HG02759 (cell line): ENCODE results near the gene B4GALT3.

Experiments
- ATAC-seq: cut with Tn5 transposase; IDR thresholded peaks from one replicate; pipeline ENCODE4 v1.9.1; 2021; ENCODE audit warnings: mild to moderate bottlenecking, moderate library complexity; ENCODE audit not compliant: unreplicated experiment

The B4GALT3 gene

DNA sequence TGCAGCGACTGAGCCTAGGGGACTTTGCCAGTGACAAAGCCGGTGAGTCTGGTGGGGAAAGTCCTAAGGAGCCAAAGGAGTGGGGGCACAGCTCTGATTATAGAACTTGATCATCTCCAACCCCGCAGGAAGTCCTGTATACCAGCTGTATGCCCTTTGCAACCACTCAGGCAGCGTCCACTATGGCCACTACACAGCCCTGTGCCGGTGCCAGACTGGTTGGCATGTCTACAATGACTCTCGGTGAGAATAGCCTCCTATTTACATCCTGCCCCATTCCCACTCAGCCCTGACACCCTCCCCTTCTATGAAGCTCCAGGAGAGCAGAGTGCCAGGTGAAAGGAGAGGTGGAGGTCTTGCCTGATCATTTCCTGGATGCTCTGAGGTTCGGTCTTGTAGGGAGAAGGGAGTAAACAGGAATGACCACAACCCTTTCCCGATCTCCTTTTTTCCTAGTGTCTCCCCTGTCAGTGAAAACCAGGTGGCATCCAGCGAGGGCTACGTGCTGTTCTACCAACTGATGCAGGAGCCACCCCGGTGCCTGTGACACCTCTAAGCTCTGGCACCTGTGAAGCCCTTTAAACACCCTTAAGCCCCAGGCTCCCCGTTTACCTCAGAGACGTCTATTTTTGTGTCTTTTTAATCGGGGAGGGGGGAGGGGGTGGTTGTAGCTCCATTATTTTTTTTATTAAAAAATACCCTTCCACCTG lies 12.3 kb downstream of the B4GALT3 start:
- no peak for ATAC-seq

DNA sequence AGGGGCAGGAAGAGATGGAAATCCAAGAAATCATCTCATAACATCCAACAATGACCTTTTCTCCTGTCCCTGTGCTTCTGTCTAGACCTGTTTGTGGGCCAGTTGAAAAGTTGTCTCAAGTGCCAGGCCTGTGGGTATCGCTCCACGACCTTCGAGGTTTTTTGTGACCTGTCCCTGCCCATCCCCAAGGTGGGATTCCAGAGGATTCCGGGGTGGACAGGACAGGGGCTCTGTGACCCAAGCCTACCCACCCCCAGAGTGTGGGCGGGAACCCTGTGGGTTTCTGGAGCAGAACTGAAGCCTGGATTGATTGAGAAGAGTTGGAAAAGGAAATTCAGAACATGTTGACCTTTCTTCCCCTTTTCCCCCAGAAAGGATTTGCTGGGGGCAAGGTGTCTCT lies 13.5 kb downstream of the B4GALT3 start:
- ATAC-seq = no peak

DNA sequence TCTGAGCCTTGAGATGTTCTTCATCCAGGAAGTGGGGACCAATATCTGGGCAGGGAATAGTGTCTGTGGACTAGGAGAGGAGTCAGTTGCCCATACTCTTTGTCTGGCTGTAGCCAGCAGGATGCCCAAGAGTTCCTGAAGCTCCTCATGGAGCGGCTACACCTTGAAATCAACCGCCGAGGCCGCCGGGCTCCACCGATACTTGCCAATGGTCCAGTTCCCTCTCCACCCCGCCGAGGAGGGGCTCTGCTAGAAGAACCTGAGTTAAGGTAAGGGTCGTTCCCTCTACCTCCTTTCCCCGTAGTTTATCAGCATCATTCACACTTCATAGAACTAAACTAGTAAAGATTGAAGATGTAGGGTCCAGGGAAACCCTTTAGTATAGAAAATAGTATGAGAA lies 14.5 kb downstream of the B4GALT3 start:
- no peak for ATAC-seq

DNA sequence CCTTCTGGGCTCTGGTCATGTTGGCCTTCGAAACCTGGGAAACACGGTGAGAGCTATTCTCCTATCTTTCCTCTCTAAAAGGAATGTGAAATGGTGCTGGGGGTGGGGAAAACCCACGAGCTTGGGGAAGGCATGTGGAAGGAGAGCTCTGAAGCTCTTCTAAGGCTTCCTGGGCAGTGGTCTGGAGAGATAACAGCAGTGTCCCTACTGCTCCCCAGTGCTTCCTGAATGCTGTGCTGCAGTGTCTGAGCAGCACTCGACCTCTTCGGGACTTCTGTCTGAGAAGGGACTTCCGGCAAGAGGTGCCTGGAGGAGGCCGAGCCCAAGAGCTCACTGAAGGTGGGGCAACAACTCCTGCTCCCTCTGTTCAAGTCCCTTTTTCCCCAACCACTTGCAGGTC lies 15.3 kb downstream of the B4GALT3 start:
- ATAC-seq = no peak

DNA sequence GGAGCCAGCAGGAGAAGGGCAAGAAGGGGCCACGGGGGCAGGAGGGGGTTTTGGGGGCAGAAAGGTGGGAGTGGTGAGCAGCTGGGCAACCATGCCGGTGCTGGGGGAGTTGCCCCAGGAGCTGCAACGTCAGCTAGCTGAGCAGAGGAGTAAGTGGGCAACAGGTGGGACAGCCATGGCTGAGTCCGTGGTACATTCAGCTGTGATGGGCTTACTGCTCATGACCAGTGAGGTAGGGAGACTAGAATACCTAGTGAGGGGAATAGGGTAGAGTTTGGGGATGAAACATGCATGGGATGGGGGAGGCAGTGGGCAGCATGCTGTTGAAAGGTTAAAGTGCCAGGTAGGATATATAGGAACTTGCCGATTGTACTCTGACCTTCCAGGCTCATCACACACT lies 15.7 kb downstream of the B4GALT3 start:
- ATAC-seq = no peak

DNA sequence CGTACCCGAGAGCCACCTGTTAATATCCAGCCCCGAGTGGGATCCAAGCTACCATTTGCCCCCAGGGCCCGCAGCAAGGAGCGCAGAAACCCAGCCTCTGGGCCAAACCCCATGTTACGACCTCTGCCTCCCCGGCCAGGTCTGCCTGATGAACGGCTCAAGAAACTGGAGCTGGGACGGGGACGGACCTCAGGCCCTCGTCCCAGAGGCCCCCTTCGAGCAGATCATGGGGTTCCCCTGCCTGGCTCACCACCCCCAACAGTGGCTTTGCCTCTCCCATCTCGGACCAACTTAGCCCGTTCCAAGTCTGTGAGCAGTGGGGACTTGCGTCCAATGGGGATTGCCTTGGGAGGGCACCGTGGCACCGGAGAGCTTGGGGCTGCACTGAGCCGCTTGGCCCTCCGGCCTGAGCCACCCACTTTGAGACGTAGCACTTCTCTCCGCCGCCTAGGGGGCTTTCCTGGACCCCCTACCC lies 16.6 kb downstream of the B4GALT3 start:
- no peak for ATAC-seq

DNA sequence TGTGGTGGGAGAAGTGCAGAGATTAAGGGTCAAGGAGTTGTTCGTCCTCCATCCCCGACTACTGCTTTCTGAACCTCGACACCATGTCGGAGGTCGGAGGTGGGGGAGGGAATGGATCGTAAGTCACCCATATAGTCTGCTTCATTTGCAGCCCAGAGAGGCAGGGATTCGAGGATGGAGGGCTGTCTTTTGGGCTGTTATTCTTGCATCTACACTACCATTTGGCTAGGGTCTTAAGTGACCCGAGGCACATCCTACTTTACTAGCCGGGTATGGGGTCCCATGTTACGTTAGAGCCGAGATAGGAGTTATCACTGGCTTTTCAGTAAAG lies 17.4 kb downstream of the B4GALT3 start:
- no peak for ATAC-seq

DNA sequence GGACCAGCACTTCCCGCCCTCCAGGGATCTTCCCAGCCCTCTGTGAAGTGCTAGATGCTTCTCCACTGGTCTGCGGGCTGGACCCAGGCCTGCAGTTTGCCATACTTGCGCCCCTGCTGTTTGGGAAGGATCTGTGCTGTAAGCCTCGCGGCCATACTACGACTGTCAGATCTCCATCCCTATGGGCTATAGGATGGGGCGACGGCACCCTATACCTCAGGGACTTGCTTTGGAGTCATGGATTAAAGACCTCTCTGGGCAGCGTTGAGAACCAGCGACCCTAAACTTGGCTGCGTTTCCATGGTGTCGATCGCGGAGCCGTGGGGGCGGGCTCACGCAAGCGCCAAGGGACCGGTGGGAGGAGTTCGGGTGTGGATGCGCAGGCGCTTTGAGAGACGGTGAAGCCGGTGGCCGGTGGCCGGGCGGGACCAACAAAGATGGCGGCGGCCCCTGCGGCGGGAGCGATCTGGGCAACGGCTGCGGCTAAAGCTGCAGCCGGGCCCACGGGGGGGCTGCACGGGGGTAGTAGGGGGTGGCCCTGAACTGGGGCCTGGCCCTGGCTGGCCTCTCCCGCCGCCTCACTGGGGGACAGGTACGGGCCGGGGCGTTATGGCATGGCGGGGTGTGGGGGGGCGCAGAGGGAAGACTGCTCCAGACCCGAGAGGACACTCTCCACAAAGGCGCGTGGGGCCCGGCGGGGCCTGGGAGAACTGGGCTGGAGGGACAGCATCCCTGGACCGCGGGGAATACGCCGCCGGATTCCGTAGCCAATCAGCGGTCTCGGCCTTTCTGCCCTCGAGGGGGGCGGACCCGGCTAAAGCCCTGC lies 18.0 kb downstream of the B4GALT3 start, which contains the start of gene USP21:
TSS of gene USP21 (plus strand) at position 414 of the 826 bp plus-strand sequence. CDS start 1,141 bp downstream, outside the sequence.
- ATAC-seq = peak; percentile 93

DNA sequence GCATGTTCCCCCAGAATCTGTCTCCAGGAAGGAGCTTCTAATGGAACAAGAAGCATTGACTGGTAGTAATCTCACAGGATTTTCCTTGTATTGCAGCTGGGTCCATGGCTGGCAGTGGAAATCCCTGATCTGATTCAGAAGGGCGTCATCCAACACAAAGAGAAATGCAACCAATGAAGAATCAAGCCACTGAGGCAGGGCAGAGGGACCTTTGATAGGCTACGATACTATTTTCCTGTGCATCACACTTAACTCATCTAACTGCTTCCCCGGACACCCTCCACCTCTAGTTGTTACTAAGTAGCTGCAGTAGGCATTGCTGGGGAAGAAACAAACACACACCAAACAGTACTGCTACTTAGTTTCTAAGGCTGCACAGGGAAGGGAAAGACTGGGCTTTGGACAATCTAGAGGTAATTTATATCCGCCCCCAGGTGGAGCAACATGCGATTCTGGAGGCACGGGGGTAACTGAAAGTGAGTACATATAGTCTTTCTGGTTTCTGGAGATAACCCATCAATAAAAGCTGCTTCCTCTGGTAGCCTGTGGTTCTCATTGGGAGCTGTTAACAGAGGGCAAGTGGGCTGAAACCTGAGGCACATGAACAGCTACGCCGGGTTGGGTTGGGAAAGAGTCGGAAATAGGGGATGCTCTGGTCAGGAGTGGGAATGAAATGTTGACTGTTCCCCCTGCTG lies 18.8 kb downstream of the B4GALT3 start:
- no peak for ATAC-seq

DNA sequence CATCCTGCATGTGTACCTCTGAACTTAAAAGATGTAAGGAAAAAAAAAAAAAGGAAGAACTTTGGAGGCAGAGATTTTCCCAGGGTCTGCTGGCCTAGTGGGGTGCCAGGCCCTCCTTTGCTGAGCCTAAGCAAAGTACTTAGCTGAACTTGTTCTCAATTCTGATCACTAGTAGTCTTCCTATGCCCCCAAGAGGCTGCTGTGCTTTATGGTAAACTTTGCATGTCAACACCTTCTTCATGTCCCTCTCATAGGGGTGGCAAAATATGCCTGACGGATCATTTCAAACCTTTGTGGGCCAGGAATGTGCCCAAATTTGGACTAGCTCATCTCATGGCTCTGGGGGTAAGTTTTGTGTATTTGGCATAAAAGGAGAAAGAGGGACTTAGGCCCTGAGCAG lies 19.4 kb downstream of the B4GALT3 start:
- no peak for ATAC-seq

DNA sequence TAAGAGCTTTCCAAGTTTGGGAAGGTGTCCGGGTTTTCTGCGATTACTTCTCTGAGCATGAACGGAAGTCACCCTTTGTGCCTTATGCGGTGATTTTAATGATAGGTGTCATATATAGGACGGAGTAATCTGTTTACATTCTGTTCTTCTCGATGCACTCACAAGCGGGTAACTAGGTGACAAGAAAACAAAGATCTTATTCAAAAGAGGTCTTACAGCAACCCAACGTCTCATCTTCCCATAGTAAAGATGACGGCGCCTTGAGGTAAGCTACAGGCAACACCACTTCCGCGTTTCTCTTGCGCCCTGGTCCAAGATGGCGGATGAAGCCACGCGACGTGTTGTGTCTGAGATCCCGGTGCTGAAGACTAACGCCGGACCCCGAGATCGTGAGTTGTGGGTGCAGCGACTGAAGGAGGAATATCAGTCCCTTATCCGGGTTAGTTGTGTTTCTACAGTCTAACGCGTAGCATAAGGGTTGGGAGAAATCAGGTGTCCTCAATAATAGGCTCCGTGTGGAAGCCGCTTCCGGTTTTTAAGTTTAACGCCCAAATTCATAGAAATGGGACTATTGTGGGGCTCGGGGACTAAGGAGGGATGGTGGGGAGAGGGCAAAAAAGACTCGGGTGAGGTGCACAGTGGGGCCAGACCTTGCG lies 23.5 kb downstream of the B4GALT3 start, which contains the start of gene UFC1:
TSS of gene UFC1 (plus strand) at position 297 of the 656 bp plus-strand sequence. CDS start at position 317, 20 bp downstream.
- peak; percentile 94 for ATAC-seq

DNA sequence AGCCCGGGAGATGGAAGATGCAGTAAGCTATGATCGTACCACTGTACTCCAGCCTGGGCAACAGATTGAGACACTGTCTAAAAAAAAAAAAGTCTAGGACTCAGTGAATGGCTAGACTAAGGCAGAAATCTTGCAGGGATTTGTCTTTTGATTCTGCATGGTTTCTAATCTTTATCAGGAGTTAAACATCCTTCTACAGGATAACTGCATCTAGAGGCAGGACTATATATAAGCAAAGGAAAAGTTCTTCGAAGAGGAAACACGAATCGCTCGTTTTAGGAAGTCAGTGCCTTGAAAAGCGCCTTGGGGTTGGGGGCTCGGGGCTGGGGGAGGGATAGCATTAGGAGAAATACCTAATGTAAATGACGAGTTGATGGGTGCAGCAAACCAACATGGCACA lies 24.1 kb downstream of the B4GALT3 start:
- ATAC-seq = peak; percentile 10

DNA sequence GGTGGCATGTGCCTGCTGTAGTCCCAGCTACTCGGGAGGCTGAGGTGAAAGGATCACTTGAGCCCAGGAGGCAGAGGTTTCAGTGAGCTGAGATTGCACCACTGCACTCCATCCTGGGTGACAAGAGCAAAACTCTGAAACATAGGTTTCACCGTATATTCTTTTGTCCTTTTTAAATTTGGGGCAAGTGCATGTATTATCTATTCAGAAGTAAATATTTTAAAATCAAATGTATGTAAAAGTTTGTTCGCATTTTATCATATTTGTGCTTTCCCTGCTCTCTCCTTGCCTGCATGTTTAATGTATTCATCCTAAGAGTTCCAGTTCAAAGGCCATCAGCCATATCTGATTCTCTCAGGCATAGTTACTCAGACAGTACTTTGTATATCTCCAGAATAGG lies 31.5 kb downstream of the B4GALT3 start:
- ATAC-seq = no peak

DNA sequence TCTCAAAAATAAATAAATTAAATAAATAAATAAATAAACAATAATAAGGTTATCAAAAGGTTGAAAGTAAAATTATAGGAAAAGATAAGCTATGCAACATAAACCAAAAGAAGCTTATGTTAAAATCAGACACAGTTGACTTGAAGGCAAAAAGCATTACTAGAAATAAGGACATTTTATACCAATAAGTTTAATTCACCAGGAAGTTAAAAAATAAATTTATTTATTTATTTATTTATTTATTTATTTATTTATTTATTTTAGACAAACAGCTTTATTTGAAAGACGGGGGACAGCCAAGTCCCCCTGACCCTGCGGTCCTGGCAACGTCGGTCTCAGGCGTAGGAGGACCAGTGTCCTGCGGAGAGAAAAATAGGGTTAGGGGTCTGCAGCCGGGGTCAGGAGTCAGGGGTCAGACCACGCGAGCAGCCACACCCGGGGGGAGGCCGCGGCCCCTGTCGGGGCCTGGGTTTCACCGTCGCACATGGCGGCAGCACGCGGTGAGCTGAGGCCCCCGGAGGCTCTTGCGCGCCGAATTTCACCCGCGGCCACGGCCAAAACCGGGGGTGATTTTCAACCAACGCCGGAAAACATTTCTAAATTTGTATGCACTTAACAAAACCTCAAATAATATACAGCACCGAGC lies 36.4 kb downstream of the B4GALT3 start:
- no peak for ATAC-seq

DNA sequence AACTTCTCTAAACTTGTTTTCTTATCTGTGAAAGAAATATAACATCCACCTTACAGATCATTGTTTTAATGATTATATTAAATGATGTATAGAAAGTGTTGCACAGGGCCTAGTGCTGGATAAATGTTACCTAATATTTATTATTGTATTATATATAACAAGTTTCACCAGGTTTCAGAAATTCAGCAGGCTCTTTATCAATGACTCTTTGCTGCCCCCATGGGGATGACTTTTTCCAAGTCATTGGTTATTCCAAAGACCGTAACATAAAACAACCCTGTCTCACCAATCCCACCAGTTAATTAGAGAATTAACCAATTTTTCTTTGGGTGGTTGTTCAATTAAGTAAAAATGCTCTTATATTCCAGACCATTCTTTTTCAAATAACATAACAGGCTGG lies 37.5 kb downstream of the B4GALT3 start:
- ATAC-seq = no peak

DNA sequence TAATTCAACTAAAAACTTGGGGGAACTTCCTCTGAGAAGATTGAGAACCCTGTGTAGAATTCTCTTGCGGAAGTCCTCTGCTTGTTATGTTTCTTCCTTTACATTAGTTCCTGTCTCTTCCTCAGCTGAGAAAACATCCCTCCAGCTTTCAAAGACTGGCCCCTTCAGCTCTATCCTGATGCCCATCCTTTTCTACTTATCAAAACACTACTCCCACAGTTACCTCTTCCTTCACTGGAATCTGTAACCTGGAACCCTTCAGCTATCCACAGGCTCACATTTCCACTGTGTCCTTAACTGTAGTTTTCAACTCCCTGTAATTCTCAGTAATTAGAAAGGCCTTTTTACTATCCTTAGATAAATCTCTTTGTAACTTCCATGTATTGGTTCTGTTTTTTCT lies 38.9 kb downstream of the B4GALT3 start:
- ATAC-seq = no peak

DNA sequence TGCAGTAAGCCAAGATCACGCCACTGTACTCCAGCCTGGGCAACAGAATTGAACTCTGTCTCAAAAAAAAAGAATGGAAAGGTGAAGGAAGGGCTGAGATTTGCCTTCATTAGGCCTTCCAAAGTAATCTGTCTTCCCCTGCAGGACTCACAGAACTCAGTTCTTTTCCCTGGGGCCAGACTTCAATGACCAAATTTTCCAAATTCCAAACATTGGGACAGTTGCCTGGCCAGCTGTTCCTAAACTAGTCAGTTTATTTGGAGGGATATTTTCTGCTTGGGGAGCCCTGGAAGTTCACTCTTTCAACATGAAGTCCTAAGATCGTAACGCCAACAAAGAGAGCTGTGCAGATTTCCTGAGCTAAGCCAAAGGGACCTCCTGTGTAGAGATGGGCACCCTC lies 39.4 kb downstream of the B4GALT3 start:
- no peak for ATAC-seq

DNA sequence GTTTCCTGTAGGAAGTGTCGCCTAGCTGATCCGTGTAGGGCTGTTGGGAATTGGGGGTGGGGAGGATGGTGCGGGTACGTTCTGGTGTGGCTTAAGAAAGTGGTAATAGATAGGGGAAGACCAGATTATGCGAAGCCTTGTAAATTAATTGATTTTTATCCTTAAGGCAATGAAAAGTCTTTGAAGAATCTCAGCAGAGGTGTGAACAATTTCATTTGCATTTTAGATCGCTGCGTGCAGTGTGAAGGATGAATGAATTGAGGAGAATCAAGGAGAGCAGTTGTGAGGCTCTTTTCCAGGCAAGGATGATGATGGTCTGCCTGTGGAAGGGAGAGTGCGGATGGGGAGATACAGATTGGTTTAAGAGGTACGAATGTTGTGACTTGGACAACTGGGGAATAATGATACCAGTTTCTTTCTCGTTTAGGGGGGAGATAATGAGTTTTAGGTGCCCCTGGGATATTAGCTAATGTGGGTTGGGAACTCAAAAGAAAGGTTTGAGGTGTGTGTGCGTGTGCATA lies 44.0 kb downstream of the B4GALT3 start:
- ATAC-seq = peak; percentile 3

DNA sequence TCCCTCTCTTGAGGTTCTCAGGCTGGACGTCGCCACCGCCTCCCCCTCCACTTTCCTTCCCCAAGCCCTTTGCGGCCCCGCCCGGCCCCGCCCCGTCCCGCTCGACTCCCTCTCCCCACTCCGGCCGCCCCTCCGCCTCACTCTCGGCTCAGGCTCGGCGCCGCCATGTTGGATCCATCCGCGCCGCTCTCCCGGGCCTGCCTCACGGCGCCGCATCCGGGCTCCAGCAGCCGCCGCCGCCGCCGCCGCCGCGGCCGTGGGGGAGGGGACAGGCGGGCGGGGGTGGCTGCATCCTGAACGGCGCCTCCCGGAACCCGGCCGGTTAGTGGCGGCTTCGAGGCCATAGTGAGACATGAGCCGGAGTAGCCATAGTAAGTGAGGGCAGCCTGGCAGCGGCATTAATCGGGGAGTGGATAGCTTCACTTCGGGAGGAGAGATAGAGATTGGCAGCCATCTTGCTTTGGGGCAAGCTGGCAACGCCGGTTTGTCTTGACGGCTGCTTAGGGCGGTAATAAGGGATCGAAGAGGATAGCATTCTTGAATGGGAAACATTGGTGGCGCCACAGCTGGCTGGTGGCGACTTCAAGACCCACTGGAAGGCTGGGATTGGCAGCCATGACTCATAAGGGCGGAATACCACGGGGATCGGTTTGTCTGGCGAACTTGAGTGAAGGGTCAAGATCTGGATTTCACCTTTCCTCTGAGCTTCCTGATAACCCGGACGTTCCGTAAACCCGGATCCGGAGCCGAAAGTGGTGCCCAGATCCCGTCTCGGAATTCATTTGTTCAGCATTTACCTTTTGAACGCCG lies 44.7 kb downstream of the B4GALT3 start, which contains the start of gene DEDD:
TSS of gene DEDD (minus strand) at position 258 of the 810 bp plus-strand sequence. CDS start 8,205 bp downstream, outside the sequence.
- ATAC-seq = peak; percentile 95
